Stomach (tissue), 9 donors: ENCODE results near the gene KRTAP12-2. TPM values are rescaled to one million over a fixed set of nuclear protein-coding genes. Genes with fewer than 3 reads are reported as not detected.

Experiments used
- DNase-seq, 2 donors: peaks; one replicate each; pipeline versions ENCODE4 v3.0.0 to v3.0.0-alpha.2; 2013 to 2019
- H3K27ac ChIP-seq, 5 donors: fragments of 200-600 bp in 4 of 5; sonication (generic) in 4 of 5; one replicate each; pipeline ENCODE4 v1.5.1; 2013 to 2019; ENCODE audit warnings: mild to moderate bottlenecking in 1 of 5, moderate library complexity in 1 of 5
- H3K27me3 ChIP-seq, 3 donors: fragments of 200-600 bp; sonication (generic); one replicate each; pipeline ENCODE4 v1.5.1; 2017 to 2019; ENCODE audit warnings: mixed run types in 1 of 3
- H3K36me3 ChIP-seq, 4 donors: fragments of 200-600 bp; sonication (generic); 1 replicate in 3 of 4; 2 replicates in 1 of 4; pipeline ENCODE4 v1.5.1; 2016 to 2019
- H3K4me1 ChIP-seq, 4 donors: fragments of 200-600 bp; sonication (generic); one replicate each; pipeline ENCODE4 v1.5.1; 2016 to 2019
- H3K4me3 ChIP-seq, 4 donors: fragments of 200-600 bp; sonication (generic) in 3 of 4; one replicate each; pipeline ENCODE4 v1.5.1; 2016 to 2019; ENCODE audit warnings: mild to moderate bottlenecking in 1 of 4
- H3K9me3 ChIP-seq, 4 donors: fragments of 200-600 bp; sonication (generic); one replicate each; pipeline ENCODE4 v1.5.1; 2016 to 2019
- CTCF ChIP-seq, 7 experiments: fragments of 450-650 bp in 4 of 7; fragments of 200-600 bp in 3 of 7; sonication (generic) in 3 of 7; IDR thresholded peaks; one replicate each; pipeline ENCODE4 v1.5.1; 2016 to 2019; ENCODE audit warnings: antibody characterized with exemption in 7 of 7, control low read depth in 2 of 7, mild to moderate bottlenecking in 1 of 7
- EP300 ChIP-seq: sonication (generic); formaldehyde crosslinking; IDR thresholded peaks from one replicate; pipeline ENCODE4 v1.6.1; 2017; ENCODE audit warnings: antibody characterized with exemption
- POLR2A ChIP-seq, 4 donors: fragments of 450-650 bp; IDR thresholded peaks; one replicate each; pipeline ENCODE4 v1.6.1; 2016; ENCODE audit warnings: antibody characterized with exemption in 4 of 4, control low read depth in 2 of 4, mild to moderate bottlenecking in 1 of 4, moderate library complexity in 1 of 4
- POLR2AphosphoS5 ChIP-seq, 3 donors: sonication (generic); formaldehyde crosslinking; IDR thresholded peaks; one replicate each; pipeline ENCODE4 v1.6.1; 2016; ENCODE audit warnings: antibody characterized with exemption in 3 of 3
- WGBS, 5 donors: extraction: QIAGEN DNeasy Blood & Tissue Kit in 3 of 5; methylation state at CpG; one replicate each; pipeline versions ENCODE4 v1.1.5 to v1.1.7; 2013 to 2018; 5-methylcytosine and 5-hydroxymethylcytosine counted together
- intact Hi-C: fragments of 100-400 bp; cut with DNase I; formaldehyde crosslinking; loops from one replicate; pipeline ENCODE4 v1.15.1; 2023; ENCODE audit warnings: low total_unique reads
- polyA plus RNA-seq, 3 donors: library from polyadenylated mRNA; stranded (reverse); fragments of 200-250 nt; gene quantifications; one replicate each; pipeline ENCODE4 v1.2.3, GENCODE V29; 2013
- total RNA-seq, 5 donors: library from RNA; depleted of rRNA; stranded (reverse); fragments of >200 nt; gene quantifications; one replicate each; pipeline versions ENCODE4 v1.1.0 to v1.2.3, GENCODE V29; 2014 to 2016
- donor health status: healthy with polysubstance abuse.
- donor health status: Bipolar disorder and iron deficiency.
- donor health status: healthy.

The KRTAP12-2 gene
- total and polyA plus RNA-seq, 8 donors, result not detected

DNA sequence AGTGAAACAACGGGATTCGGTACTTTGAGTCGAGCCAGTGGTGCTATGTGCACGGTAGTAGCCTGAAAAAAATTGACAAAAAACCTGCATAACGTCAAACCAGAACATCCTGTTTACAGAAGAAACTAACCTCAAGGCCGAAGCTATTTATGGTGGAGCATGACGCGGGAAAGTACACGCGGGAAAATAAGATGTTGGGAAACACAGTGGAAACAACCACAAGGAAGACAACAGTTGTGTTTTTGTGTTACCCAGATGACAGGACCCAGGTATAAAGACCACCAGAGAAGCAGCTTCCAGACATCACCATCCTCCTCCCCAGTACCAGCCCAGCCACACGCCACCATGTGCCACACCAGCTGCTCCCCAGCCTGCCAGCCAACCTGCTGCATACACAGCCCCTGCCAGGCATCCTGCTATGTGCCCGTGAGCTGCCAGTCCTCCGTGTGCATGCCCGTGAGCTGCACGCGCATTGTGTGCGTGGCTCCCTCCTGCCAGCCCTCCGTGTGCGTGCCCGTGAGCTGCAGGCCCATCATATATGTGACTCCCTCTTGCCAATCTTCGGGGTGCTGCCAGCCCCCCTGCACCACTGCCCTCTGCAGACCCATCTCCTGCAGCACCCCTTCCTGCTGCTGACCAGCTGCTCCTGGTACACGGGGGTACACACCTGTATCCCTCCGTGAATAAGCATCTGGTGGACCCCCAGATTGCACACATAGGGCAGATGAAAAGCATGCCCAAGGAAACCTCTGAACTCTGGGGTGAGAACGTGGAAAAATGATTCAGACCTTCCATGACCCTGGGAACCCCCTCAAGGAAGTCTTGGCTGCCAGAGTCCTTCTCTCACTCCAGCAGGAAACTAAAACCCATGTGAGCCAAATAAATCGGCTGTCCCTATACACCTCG is 8.8 kb downstream of the KRTAP12-2 start, which contains the start of gene KRTAP12-3:
TSS of gene KRTAP12-3 (plus strand) at position 298 of the 906 bp plus-strand sequence. CDS start at position 346, 48 bp downstream.
- H3K9me3 ChIP-seq, result peaks cover 0 to 22% (median 11%) of the 10 kb centered on the region in 4 donors
- no peak within 1 kb of the TSS for H3K4me3 ChIP-seq
- TF ChIP-seq CTCF (IDR thresholded peaks at IDR 0.05) (no peak), POLR2A (IDR thresholded peaks at IDR 0.05) (no peak), POLR2AphosphoS5 (IDR thresholded peaks at IDR 0.05) (no peak), EP300 (no peak)
- intact Hi-C loops, result no loop called here
- H3K27me3 ChIP-seq, result peaks cover 0 to 31% (median 10%) of the 10 kb centered on the region in 3 donors
- DNase-seq, result peak in 1 of 2 donors; percentile 25
- WGBS, 5 donors, result 70 to 80% (median 74%) methylated on average over 26 of the region's 26 CpGs
- H3K36me3 ChIP-seq, result no peaks in the 10 kb centered on the region
- no peaks in the 10 kb centered on the region for H3K4me1 ChIP-seq
- peak within 1 kb of the TSS in 4 of 5 donors; percentile 7 to 57 (median 36) for H3K27ac ChIP-seq

GRCh38 chr21:44656868-44657267 is 9.9 kb downstream of the KRTAP12-2 start:
- Histone ChIP-seq H3K36me3 (no peaks in the 10 kb centered on the region), H3K4me1 (no peaks in the 10 kb centered on the region), H3K4me3 (no peak overlapping the region), H3K9me3 (peaks cover 0 to 22% (median 11%) of the 10 kb centered on the region in 4 donors), H3K27me3 (peaks cover 0 to 31% (median 10%) of the 10 kb centered on the region in 3 donors), H3K27ac (peak overlapping the region in 3 of 5 donors; percentile 11 to 49 (median 24))
- 29 to 45% (median 33%) methylated on average over 1 of the region's 1 CpG for WGBS, 5 donors
- DNase-seq, result no peak
- intact Hi-C loops, result no loop called here
- TF ChIP-seq EP300 (no peak), POLR2AphosphoS5 (IDR thresholded peaks at IDR 0.05) (no peak), CTCF (IDR thresholded peaks at IDR 0.05) (no peak), POLR2A (IDR thresholded peaks at IDR 0.05) (no peak)

GRCh38 chr21:44654576-44655175 is 12.1 kb downstream of the KRTAP12-2 start, which contains the start of gene KRTAP12-4:
TSS of gene KRTAP12-4 (minus strand) at chr21:44654659. CDS start at chr21:44654614, 45 bp downstream.
- Histone ChIP-seq H3K36me3 (no peaks in the 10 kb centered on the region), H3K27me3 (peaks cover 0 to 32% (median 10%) of the 10 kb centered on the region in 3 donors), H3K4me1 (no peaks in the 10 kb centered on the region), H3K4me3 (no peak within 1 kb of the TSS), H3K9me3 (peaks cover 0 to 22% (median 11%) of the 10 kb centered on the region in 4 donors), H3K27ac (no peak within 1 kb of the TSS)
- WGBS, 5 donors, result 52 to 73% (median 68%) methylated on average over 8 to 9 of the region's 9 CpGs
- TF ChIP-seq POLR2AphosphoS5 (IDR thresholded peaks at IDR 0.05) (no peak), POLR2A (IDR thresholded peaks at IDR 0.05) (no peak), CTCF (IDR thresholded peaks at IDR 0.05) (no peak), EP300 (no peak)
- intact Hi-C loops, result no loop called here
- no peak for DNase-seq
